Testis (tissue), 2 donors: ENCODE data around the gene SASH1.

Source experiments
- POLR2A ChIP-seq: fragments of 450-650 bp; IDR thresholded peaks from one replicate; pipeline ENCODE4 v1.6.1; 2017; ENCODE audit warnings: antibody characterized with exemption, mild to moderate bottlenecking, moderate library complexity
- TF ChIP-seq, protein P1 (sequence below), 3 experiments: fragments of 450-650 bp in 2 of 3; fragments of 200-600 bp in 1 of 3; sonication (generic) in 1 of 3; IDR thresholded peaks; one replicate each; pipeline ENCODE4 v1.5.1; 2016 to 2019; ENCODE audit warnings: antibody characterized with exemption in 3 of 3, mild to moderate bottlenecking in 2 of 3, moderate library complexity in 1 of 3

DNA sequence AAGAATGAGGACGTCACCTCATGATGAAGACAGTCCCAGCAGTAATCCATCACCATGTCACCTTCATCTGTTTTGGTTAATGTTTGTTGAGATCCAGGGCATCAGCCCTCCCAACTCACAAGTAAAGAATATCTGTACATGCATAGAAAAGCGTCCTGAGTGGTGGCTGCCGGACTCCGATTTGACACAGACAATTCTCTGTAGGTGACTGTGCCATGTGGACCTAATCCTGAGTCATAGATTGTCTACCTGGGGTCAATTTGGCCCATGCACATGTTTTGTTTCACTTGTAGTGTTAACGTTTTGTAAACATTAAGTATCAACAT is 235.8 kb downstream of the SASH1 start:
- TF ChIP-seq, protein P1, sequence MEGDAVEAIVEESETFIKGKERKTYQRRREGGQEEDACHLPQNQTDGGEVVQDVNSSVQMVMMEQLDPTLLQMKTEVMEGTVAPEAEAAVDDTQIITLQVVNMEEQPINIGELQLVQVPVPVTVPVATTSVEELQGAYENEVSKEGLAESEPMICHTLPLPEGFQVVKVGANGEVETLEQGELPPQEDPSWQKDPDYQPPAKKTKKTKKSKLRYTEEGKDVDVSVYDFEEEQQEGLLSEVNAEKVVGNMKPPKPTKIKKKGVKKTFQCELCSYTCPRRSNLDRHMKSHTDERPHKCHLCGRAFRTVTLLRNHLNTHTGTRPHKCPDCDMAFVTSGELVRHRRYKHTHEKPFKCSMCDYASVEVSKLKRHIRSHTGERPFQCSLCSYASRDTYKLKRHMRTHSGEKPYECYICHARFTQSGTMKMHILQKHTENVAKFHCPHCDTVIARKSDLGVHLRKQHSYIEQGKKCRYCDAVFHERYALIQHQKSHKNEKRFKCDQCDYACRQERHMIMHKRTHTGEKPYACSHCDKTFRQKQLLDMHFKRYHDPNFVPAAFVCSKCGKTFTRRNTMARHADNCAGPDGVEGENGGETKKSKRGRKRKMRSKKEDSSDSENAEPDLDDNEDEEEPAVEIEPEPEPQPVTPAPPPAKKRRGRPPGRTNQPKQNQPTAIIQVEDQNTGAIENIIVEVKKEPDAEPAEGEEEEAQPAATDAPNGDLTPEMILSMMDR (IDR thresholded peaks at IDR 0.05) = no peak
- no peak for TF ChIP-seq POLR2A
